ENCODE results near the gene PCDHB15.

- peak; percentile 67 for TF ChIP-seq CTCF (conservative IDR thresholded peaks at IDR 0.05; ENCODE audit: low read depth, low read length)
- no peak for TF ChIP-seq EZH2 (IDR thresholded peaks at IDR 0.05; ENCODE audit: borderline replicate concordance, low read depth, low read length, poor library complexity, severe bottlenecking)
These were observed 21.9 kb upstream of the PCDHB15 start, which contains the start of gene PCDHB14 for GRCh38 chr5:141223112-141223783.
